Erythroblast (primary cell): ENCODE measurements around the gene NAV3.
A peak's percentile ranks its signal among the peaks of the same experiment; 100 is the strongest.

Source experiments
- DNase-seq, 2 experiments: peaks; one replicate each; lab custom pipeline; 2025; lab: John Stamatoyannopoulos, UW
- GATA1 ChIP-seq: IDR thresholded peaks from 2 replicates; pipeline ENCODE4 v1.6.1; 2011; ENCODE audit warnings: low read depth, mild to moderate bottlenecking, control low read depth, low read length, moderate library complexity
- POLR2A ChIP-seq: IDR thresholded peaks from 2 replicates; pipeline ENCODE4 v1.6.1; 2011; ENCODE audit warnings: mild to moderate bottlenecking, low read length

The NAV3 gene

DNA sequence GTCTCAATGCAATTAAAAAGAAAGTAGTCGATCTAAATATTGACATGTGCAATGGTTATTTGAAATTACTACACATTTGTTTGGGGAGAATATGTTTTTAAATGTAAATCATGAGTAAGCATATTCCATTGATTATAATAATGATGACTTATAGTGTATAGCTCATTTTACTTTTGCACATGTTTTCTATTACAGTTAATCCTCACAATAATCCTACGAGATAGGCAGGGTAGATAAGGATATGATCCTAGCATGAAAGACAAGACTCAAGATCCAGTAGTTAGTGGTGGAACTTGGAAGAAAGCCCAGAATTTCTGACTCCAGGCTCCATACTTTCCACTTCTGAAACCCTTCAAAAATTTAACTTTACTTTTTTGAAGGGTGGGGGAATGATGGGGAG is 94.0 kb downstream of the NAV3 start:
- TF ChIP-seq GATA1 (no peak), POLR2A (no peak)
- DNase-seq, result no peak

DNA sequence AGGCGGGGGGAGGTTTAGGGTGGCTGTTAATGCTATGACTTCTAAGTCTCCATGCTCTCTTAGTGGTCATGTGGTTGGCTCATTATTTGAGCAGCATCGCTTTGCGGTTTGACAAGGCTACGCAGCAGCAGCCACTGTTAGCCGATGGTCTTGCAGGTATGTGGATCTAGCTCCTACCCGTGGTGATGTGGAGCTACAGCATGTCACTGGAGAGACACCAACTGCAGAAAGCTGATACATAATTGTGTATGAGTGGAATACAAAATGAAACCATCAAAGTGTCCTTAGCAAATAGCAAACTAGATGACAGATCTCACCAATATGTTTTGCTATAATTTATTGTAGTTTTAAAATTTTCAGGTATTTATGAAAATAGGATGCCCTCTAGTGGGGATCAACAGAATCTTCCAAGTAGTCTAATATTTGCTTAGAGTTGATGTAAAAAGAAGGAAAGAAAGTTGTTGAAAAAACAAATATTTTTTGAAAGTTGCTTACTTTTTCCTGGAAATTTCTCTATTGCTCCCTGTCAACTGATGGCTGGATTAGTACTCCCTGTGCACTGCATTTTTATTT is 94.9 kb downstream of the NAV3 start:
- no peak for TF ChIP-seq POLR2A
- no peak for TF ChIP-seq GATA1
- DNase-seq, result peak; percentile 64 to 67

DNA sequence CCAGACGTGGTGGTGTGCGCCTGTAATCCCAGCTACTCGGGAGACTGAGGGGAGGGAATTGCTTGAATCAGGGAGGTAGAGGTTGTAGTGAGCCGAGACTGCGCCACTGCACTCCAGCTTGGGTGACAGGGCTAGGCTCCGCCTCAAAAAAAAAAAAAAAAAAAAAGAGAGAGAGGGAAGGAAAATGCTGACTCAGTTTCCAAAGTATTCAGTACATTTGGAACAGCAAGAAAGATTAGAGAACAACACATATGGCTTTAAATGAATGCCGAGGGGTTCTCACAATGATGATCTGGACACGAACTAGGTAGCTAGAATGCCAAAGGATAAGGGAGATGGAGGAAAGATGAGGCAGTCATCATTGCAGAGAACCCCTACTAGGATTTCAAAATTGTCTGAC is 97.4 kb downstream of the NAV3 start:
- TF ChIP-seq POLR2A (no peak), GATA1 (no peak)

DNA sequence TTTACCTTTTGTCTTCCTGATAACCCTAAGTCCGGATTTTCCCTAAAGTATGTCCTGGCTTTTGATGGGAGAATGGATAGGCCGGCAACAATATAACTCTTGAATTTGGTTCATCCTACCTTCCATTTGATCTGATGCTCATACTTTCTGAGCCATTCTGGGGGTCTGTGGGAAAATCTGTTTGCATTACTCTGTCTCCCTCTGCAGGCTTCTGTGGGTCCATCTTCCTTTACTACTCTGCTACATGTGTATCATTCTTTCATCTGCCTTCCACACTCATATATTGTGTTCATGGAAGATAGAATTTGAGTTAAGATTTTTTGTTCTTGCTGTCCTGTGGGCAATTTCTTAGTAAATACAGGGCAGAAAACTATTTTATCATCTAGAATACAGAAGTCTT is 101.5 kb downstream of the NAV3 start:
- no peak for DNase-seq

More for the DNA sequence above, 97.4 kb downstream of the NAV3 start:
- no peak for DNase-seq

DNA sequence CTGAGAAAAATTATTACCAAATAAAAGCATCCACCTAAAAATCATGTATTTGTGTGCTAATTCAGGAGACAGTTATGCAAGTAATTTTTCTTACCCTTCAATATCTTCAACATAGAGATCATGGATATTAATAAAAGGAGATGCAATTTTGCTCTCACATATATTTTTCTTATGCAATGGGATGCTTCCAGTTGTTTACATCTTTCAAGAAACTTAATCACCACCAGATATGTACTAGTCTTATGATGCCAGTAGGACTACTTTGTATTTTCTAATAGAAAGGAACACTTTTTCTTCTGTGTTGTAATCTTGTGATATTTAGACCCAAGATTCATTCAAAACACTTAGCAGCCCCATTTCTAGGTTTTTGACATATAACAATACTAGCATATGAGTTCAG is 107.6 kb downstream of the NAV3 start:
- DNase-seq, result no peak
- TF ChIP-seq POLR2A, result no peak
- TF ChIP-seq GATA1, result no peak

More for the DNA sequence above, 101.5 kb downstream of the NAV3 start:
- no peak for TF ChIP-seq POLR2A
- TF ChIP-seq GATA1, result no peak

DNA sequence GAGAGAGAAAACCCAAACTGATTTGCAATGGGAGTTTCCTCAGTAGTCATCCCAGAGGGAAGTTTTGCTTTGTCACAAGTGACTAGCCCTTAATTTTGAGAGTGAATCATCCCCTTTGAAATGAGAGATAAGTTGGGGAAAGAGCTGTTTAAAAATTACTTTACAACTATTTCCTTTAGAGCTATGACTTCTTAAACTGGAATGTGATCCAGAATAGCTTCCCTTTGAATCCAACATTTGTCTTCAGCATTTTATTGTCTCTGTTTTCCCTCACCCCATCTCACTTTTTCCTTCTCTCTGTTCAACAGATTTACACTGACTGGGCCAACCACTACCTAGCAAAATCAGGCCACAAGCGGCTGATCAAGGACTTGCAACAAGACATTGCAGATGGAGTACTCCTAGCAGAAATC is 109.3 kb downstream of the NAV3 start:
- DNase-seq, result peak in 1 of 2 experiments; percentile 1
- TF ChIP-seq POLR2A, result no peak
- TF ChIP-seq GATA1, result no peak

DNA sequence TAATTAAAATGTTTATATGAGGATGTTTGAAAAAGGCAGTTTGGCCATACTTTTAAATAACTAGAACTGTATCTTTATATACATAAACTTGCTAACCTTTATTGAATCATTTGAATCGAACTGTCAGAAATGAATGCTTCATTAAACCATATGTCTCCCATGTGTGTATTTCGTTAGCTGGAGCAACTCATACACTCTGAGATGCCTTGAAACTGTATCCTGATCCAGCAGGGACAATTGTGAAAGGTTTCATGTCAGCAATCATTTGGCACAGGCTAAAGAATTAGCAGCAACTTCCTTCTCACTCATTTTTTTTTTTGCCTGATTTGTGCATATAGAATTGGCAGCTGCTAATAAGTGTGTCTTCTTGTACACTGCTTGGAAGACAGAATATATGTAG is 109.9 kb downstream of the NAV3 start:
- DNase-seq, result no peak
- TF ChIP-seq POLR2A (no peak), GATA1 (no peak)

DNA sequence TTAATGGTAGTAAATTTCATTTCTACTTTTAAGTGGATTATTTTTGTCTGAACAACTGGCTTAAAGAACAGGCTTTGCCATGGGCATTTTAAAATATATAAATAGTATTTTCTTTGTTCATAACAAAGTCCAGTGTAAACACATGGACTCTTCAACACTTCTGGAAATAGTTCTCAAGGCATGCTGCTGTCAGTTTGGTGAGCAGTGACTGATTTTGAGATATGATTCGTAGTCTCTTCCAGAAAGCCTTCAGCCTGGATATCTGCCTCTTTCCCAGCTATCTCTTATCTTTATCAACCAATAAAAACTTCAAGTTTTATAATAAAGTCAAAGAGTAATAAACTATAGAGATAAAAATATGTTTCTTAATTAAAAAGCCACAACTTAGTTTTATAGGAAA is 110.7 kb downstream of the NAV3 start:
- no peak for TF ChIP-seq POLR2A
- TF ChIP-seq GATA1, result no peak
- no peak for DNase-seq

DNA sequence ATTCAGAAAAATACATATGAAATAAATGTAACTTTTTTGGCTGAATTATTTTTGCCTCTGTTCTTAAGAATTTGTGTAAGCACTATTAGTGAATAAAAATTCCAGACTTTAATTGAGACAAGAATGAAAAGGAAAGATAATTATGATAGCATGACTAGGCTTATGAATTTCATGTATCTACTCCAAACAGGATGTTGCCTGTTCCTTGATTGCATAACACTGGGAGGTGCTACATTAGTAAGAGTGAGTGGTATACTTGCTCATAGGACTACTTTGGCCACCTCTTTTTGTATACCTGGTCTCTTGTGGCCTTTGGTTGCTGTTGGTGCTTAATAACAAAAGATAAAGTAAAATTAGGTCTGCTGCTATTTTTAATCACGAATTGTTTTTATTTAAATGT is 112.8 kb downstream of the NAV3 start:
- DNase-seq, result no peak

DNA sequence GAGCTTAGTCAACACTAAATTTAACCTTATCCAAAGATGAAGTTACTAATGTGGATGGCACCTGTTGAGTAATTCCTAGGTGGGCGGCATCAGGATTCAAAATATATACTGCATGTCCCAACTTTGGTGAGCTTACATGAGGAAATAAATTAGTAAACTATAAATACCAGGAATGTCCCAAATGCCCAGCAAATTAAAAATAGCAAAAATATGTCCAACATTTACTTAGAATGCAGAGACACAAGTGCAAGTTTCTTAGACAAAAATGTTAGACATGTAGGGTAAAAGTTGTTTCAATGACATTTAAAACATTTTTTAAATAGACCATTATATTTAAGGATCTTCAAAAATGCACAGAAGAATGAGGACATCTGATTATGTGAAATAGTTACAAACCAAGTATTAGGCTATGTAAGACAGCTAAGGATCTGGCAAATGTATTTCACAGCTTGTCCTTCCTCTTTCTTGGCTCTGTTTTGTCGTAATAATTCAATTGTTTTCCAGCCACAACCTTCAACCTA is 115.9 kb downstream of the NAV3 start:
- no peak for DNase-seq
- TF ChIP-seq GATA1, result no peak
- TF ChIP-seq POLR2A, result no peak

More for the DNA sequence above, 112.8 kb downstream of the NAV3 start:
- TF ChIP-seq GATA1, result no peak
- TF ChIP-seq POLR2A, result no peak

DNA sequence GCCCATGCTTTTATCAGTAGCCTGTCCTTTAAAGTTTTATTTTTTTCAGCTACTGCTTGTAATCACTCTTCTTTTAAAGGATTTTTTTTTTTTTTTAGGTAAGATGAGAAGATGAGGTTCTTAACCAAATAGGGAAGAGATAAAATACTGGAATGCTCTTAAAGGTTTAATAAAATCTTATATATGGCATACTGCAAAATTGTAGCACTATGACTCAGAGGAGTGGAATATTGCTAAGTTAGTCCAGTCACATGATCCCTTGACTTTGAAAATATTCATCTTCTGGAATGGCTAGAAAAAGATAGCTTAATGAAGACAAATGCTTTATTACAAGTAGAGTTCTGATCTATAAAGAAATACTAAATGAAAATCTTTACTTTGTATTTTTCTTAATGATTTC is 116.6 kb downstream of the NAV3 start:
- DNase-seq, result no peak
- no peak for TF ChIP-seq GATA1
- no peak for TF ChIP-seq POLR2A

DNA sequence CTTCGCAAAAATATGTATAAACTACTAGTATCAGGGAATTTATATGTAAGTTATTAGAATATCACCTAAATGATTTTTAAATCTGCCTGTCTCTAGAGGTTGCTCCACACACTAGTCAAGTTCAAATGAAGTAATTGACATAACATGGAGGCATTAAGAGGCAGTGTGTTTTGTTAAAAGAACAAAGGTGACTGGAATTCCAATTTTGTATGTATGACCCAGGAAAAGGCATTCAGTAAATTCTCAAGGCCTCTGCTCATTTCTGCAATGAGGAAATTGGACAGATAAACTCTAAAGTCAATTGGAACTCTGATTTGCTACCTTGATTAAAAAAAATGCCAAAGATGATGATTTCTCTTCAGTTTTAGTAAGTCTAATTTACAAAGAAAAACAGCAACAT is 117.1 kb downstream of the NAV3 start:
- TF ChIP-seq GATA1, result no peak
- no peak for TF ChIP-seq POLR2A
- no peak for DNase-seq

DNA sequence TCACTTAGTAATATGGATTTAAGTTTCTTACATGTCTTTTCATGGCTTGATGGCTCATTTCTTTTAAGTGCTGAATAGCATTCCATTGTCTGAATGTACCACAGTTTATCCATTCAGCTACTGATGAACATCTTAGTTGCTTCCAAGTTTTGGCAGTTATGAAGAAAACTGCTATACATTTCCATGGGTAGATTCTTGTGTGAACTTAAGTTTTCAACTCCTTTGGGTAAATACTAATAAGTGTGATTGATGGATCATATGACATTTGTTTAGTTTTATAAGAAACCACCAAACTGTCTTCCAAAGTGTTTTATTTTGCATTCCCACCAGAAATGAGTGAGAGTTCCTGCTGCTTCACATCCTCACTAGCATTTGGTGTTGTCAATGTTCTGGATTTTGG is 119.2 kb downstream of the NAV3 start:
- no peak for DNase-seq
- TF ChIP-seq GATA1, result no peak
- TF ChIP-seq POLR2A, result no peak

DNA sequence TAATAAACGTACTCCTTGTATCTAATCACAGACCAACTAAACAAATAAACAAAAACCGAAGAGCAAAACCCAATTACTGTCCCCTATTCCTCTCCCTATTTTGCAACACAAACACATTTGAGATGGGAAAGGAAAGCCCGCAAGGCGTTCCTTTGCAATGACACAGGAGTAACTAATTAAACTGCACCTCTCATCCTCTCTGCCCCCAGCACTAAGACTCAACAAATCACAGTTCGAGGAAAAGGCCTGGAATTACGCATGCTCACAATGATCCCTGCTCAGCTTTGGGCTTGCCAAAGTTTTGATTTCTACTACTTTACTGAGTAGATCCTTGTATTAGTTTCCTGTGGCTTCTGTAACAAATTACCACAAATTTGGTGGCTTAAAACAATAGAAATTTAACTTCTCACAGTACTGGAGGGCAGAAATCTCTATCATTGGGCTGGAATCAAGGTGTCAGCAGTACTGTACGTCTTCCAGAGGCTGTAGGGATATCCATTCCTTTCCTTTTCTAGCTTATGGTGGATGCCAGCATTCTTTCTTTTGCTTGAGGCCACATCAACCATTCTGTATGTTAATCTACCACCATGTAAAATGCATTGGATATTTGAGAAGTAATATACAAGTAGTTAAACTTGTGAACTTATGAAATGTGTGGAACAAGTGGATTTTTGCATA is 123.0 kb downstream of the NAV3 start:
- DNase-seq, result no peak
- no peak for TF ChIP-seq POLR2A
- TF ChIP-seq GATA1, result no peak

DNA sequence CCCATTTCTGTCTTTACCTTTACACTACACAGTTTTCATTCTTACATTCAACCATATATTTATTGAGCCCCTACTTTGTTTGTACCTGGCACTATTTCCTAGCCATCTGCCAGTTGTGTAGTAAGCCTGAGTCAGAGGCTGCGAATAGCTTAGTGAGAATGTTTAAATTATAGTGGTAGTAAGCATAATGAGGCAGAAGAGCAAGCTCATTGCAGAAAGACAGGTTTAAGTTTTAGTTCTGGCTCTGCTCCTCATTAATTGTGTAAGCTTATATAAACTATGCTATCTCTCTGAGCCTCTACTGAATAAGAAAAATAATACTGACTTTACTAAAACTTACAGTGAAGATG is 123.5 kb downstream of the NAV3 start:
- TF ChIP-seq POLR2A, result no peak
- TF ChIP-seq GATA1, result no peak
- DNase-seq, result no peak

DNA sequence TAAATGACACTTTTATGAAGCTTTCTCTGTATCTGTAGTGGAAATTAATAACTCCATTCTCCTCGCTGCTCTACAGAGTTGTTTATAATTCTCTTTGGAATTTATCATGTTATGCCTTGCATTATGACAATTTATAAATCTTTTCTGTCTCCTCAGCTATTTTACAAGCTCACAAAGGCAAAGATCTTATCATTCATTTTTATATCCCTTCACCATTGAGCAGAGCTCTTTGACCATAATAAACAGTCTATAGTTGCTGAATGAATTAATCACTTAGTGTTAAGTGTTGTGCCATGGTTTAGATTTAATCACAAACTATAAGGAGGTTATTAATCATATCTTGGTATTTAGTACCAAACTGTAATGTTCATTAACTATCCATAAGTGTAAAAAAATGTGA is 126.4 kb downstream of the NAV3 start:
- TF ChIP-seq GATA1 (no peak), POLR2A (no peak)
- DNase-seq, result no peak
